ENCODE data around the gene NDUFA3. TPM values are rescaled to one million over a fixed set of nuclear protein-coding genes. Genes with fewer than 3 reads are reported as not detected.
A peak's percentile ranks its signal among the peaks of the same experiment; 100 is the strongest.

The NDUFA3 gene
- 91.8 and 94.4 TPM in 2 replicates for total RNA-seq
- 112 TPM for total RNA-seq (2013)
- polyA plus RNA-seq: 46.6 and 55.4 TPM in 2 replicates
- 18.9 and 46.9 TPM in 2 replicates for polyA minus RNA-seq

DNA sequence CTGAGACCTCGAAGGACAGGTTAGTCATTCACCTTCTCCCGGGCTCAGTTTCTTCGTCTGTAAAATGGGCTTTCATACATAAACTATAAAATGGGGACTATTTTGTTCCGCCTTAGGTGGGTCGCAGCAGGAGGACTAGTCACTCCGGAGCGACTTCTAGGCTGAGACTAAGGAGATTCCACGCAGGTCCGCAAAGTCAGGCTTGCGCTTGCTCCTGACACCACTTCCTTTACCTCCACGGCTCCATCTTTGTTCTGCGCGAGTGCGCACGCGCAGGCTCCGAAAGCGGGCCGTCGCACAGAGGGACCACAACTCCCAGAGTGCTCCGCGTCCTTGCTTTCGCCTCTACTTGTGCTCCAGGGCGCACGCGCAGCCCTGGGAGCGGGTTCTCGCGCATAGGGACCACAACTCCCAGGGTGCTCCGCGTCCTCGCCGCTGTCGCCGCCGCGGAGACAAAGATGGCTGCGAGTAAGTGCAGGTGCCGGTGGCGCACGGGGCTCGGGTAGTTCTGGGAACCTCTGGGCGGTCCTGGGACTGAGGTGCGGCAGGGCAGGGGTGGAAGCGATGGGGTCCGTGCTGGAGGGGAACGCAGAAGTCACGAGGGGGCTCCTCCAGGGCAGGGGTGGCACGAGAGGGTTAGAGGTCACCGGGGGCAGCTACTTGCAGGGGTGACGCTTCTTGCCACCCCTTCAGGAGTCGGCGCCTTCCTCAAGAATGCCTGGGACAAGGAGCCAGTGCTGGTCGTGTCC, at the start of gene NDUFA3:
TSS of gene NDUFA3 (plus strand) at position 435 of the 749 bp plus-strand sequence. CDS start at position 459, 24 bp downstream.
- Histone ChIP-seq H3K27me3 (replicated peaks in 1 of 4; ENCODE audit: control extremely low read depth in 1 of 4, control insufficient read depth in 3 of 4, insufficient read depth in 4 of 4, low read length in 3 of 4) (no peaks in the 10 kb centered on the region), H2AFZ (ENCODE audit: insufficient read depth, low read depth, low read length, poor library complexity, severe bottlenecking) (peak within 1 kb of the TSS; percentile 88), H3K4me2 (replicated peaks; ENCODE audit: low read depth, low read length, poor library complexity, severe bottlenecking) (peak within 1 kb of the TSS; percentile 92), H3K79me2 (ENCODE audit: control insufficient read depth, insufficient read depth, low read length) (peaks cover 38% of the 10 kb centered on the region), H3K9ac (ENCODE audit: low read length) (peak within 1 kb of the TSS; percentile 76), H3K4me3 (ENCODE audit: control extremely low read depth in 1 of 5, extremely low read depth in 1 of 5, insufficient read depth in 1 of 5, low read depth in 2 of 5, low read length in 4 of 5) (peak within 1 kb of the TSS; percentile 59 to 90 (median 76)), H4K20me1 (ENCODE audit: control insufficient read depth, insufficient read depth, low read length, poor library complexity, severe bottlenecking) (peaks cover 3% of the 10 kb centered on the region), H3K36me3 (replicated peaks in 1 of 2; ENCODE audit: control extremely low read depth in 1 of 2, control insufficient read depth in 1 of 2, extremely low read depth in 1 of 2, insufficient read depth in 2 of 2, low read length in 1 of 2) (peaks cover 0 to 6% of the 10 kb centered on the region in 2 experiments), H3K9me3 (ENCODE audit: control extremely low read depth in 1 of 3, control insufficient read depth in 2 of 3, insufficient read depth in 1 of 3, low read length in 2 of 3) (peaks cover 0 to 8% (median 0%) of the 10 kb centered on the region in 3 donors), H3K4me1 (ENCODE audit: control insufficient read depth in 2 of 2, insufficient read depth in 2 of 2, low read length in 2 of 2) (peaks cover 6 to 13% of the 10 kb centered on the region in 2 donors), H3K27ac (ENCODE audit: low read length in 2 of 2) (peak within 1 kb of the TSS; percentile 59 to 74)
- CTCF ChIA-PET: interaction anchor here (0.6 to 1.7 kb wide), 3 partner anchors 12 to 1414 kb away, joined by 3 to 8 read pairs (median 3); partner anchors contain the start of genes PRPF31 and TFPT
- H3K4me1 Mint-ChIP-seq: peaks cover 20% of the 10 kb centered on the region
- DNase-seq (peak; percentile 99), ATAC-seq (ENCODE audit: low read depth) (peak; percentile 99)
- POLR2A ChIA-PET: interaction anchor here (0.7 to 2.4 kb wide), 3 partner anchors 11 to 34 kb away, joined by 3 to 15 read pairs (median 4); partner anchors contain the start of genes CNOT3, PRPF31 and TFPT
- no peaks in the 10 kb centered on the region for H3K27me3 Mint-ChIP-seq
- peak within 1 kb of the TSS; percentile 89 for H3K27ac Mint-ChIP-seq
- WGBS (ENCODE audit: insufficient coverage): 2% methylated on average over 52 of the region's 54 CpGs
- TF ChIP-seq EZH2 (IDR thresholded peaks at IDR 0.05; ENCODE audit: borderline replicate concordance, insufficient read depth, low read depth, low read length, poor library complexity, severe bottlenecking): no peak
- no peak for TF ChIP-seq CTCF (IDR thresholded peaks at IDR 0.05)
- intact Hi-C loops (cut with micrococcal nuclease): loop anchor here (1.0 to 5.0 kb wide), 6 partner anchors 13 to 905 kb away; partner anchors contain the start of genes CNOT3, LENG1, MYADM and PRPF31
- H3K9me3 Mint-ChIP-seq (ENCODE audit: insufficient read depth): no peaks in the 10 kb centered on the region
- H3K4me3 Mint-ChIP-seq: peak within 1 kb of the TSS; percentile 100

DNA sequence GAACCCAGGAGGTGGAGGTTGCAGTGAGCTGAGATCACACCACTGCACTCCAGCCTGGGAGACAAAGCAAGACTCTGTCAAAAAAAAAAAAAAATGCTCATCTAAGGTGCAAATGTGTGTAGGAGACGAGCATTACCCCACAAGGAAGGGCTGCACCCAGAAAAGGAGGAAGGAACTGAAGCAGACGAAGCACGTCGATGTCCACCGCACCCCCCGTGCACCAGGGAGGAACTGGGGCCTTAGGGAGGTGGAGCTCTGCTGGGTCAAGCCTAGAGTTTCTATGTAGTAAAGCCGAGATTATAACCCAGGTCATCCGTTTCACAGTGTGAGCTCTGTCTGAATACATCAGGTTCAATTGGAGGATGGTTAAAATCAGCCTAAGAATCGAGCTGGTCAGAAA, 40.0 kb upstream of the NDUFA3 start:
- CTCF ChIA-PET: no interaction called here
- no peaks in the 10 kb centered on the region for H3K4me1 ChIP-seq (ENCODE audit: control insufficient read depth in 2 of 2, insufficient read depth in 2 of 2, low read length in 2 of 2)
- Mint-ChIP-seq H3K4me1 (no peaks in the 10 kb centered on the region), H3K27me3 (peaks cover 15% of the 10 kb centered on the region), H3K4me3 (no peak overlapping the region), H3K9me3 (ENCODE audit: insufficient read depth) (no peaks in the 10 kb centered on the region), H3K27ac (no peak overlapping the region)
- no peak overlapping the region for H2AFZ ChIP-seq (ENCODE audit: insufficient read depth, low read depth, low read length, poor library complexity, severe bottlenecking)
- no peaks in the 10 kb centered on the region for H3K36me3 ChIP-seq (replicated peaks in 1 of 2; ENCODE audit: control extremely low read depth in 1 of 2, control insufficient read depth in 1 of 2, extremely low read depth in 1 of 2, insufficient read depth in 2 of 2, low read length in 1 of 2)
- DNase-seq: no peak
- no peak overlapping the region for H3K9ac ChIP-seq (ENCODE audit: low read length)
- WGBS (ENCODE audit: insufficient coverage): 29% methylated on average over 8 of the region's 9 CpGs
- H3K27me3 ChIP-seq (replicated peaks in 1 of 4; ENCODE audit: control extremely low read depth in 1 of 4, control insufficient read depth in 3 of 4, insufficient read depth in 4 of 4, low read length in 3 of 4): no peaks in the 10 kb centered on the region
- peaks cover 0 to 23% (median 0%) of the 10 kb centered on the region in 3 donors for H3K9me3 ChIP-seq (ENCODE audit: control extremely low read depth in 1 of 3, control insufficient read depth in 2 of 3, insufficient read depth in 1 of 3, low read length in 2 of 3)
- intact Hi-C loops (cut with micrococcal nuclease): no loop called here
- no peak overlapping the region for H3K4me3 ChIP-seq (ENCODE audit: control extremely low read depth in 1 of 5, extremely low read depth in 1 of 5, insufficient read depth in 1 of 5, low read depth in 2 of 5, low read length in 4 of 5)
- TF ChIP-seq EZH2 (IDR thresholded peaks at IDR 0.05; ENCODE audit: borderline replicate concordance, insufficient read depth, low read depth, low read length, poor library complexity, severe bottlenecking) (no peak), CTCF (IDR thresholded peaks at IDR 0.05) (no peak)
- H3K79me2 ChIP-seq (ENCODE audit: control insufficient read depth, insufficient read depth, low read length): no peaks in the 10 kb centered on the region
- no peak overlapping the region for H3K4me2 ChIP-seq (replicated peaks; ENCODE audit: low read depth, low read length, poor library complexity, severe bottlenecking)
- no peaks in the 10 kb centered on the region for H4K20me1 ChIP-seq (ENCODE audit: control insufficient read depth, insufficient read depth, low read length, poor library complexity, severe bottlenecking)
- no peak for ATAC-seq (ENCODE audit: low read depth)
- no peak overlapping the region for H3K27ac ChIP-seq (ENCODE audit: low read length in 2 of 2)
- POLR2A ChIA-PET: no interaction called here
